HL-60 (cell line): ENCODE data around the gene LGALS7.

Experiments used
- DNase-seq, 2 experiments: peaks; one replicate each; pipeline ENCODE4 v3.0.0-alpha.2; 2010 to 2020; ENCODE audit warnings: low read depth in 1 of 2, low spot score in 1 of 2
- H3K27ac ChIP-seq: fragments of 250-450 bp; sonication (Bioruptor Pico); replicated peaks from 2 replicates; pipeline ENCODE4 v1.5.1; 2020; ENCODE audit warnings: mild to moderate bottlenecking, moderate library complexity
- H3K27me3 ChIP-seq: fragments of 250-450 bp; sonication (Bioruptor Pico); 2 replicates; pipeline ENCODE4 v1.5.1; 2021; ENCODE audit warnings: mild to moderate bottlenecking, moderate library complexity; ENCODE audit not compliant: insufficient read depth, poor library complexity, severe bottlenecking
- H3K4me3 ChIP-seq: replicated peaks from 2 replicates; pipeline ENCODE4 v1.5.1; 2011; ENCODE audit warnings: mild to moderate bottlenecking, control low read depth, low read length; ENCODE audit not compliant: insufficient read depth
- CTCF ChIP-seq: IDR thresholded peaks from one replicate; pipeline ENCODE4 v1.5.1; 2011; ENCODE audit warnings: low read length, control low read depth, inconsistent platforms; ENCODE audit not compliant: insufficient read depth
- GABPA ChIP-seq: IDR thresholded peaks from 2 replicates; pipeline ENCODE4 v1.6.1; 2012; ENCODE audit warnings: low read depth
- POLR2AphosphoS5 ChIP-seq: IDR thresholded peaks from 2 replicates; pipeline ENCODE4 v1.6.1; 2012; ENCODE audit warnings: low read depth
- REST ChIP-seq: IDR thresholded peaks from 2 replicates; pipeline ENCODE4 v1.6.1; 2012; ENCODE audit warnings: low read depth; ENCODE audit not compliant: insufficient replicate concordance
- SPI1 ChIP-seq: IDR thresholded peaks from 2 replicates; pipeline ENCODE4 v1.6.1; 2012; ENCODE audit warnings: low read depth, mild to moderate bottlenecking, borderline replicate concordance

The LGALS7 gene

GRCh38 chr19:38733241-38733492 lies 40.1 kb downstream of the LGALS7 start:
- no peak for DNase-seq
- no peak overlapping the region for H3K27ac ChIP-seq
- H3K27me3 ChIP-seq = peaks cover 3% of the 10 kb centered on the region
- TF ChIP-seq POLR2AphosphoS5 (no peak), GABPA (no peak), SPI1 (no peak), CTCF (no peak), REST (no peak)
- H3K4me3 ChIP-seq = no peak overlapping the region

GRCh38 chr19:38731654-38732301 lies 41.5 kb downstream of the LGALS7 start:
- Histone ChIP-seq H3K27me3 (peaks cover 3% of the 10 kb centered on the region), H3K4me3 (no peak overlapping the region), H3K27ac (no peak overlapping the region)
- no peak for DNase-seq
- no peak for TF ChIP-seq POLR2AphosphoS5
- no peak for TF ChIP-seq SPI1
- TF ChIP-seq GABPA = no peak
- TF ChIP-seq CTCF = no peak
- TF ChIP-seq REST = no peak

GRCh38 chr19:38730731-38731589 lies 42.4 kb downstream of the LGALS7 start:
- Histone ChIP-seq H3K4me3 (no peak overlapping the region), H3K27me3 (no peaks in the 10 kb centered on the region), H3K27ac (no peak overlapping the region)
- TF ChIP-seq SPI1 (no peak), GABPA (no peak), REST (no peak), CTCF (no peak), POLR2AphosphoS5 (no peak; the same call in 1 of the 2 replicates)
- no peak for DNase-seq
